Smooth muscle cell (in vitro differentiated cells): ENCODE measurements around the gene PRSS21. TPM values are rescaled to one million over a fixed set of nuclear protein-coding genes. Genes with fewer than 3 reads are reported as not detected.

ENCODE experiments used
- DNase-seq: peaks from one replicate; lab custom pipeline; 2025; ENCODE audit not compliant: unreplicated experiment; lab: John Stamatoyannopoulos, UW
- H2AFZ ChIP-seq: fragments of 200-600 bp; sonication (generic); 2 replicates; pipeline ENCODE4 v1.6.0; 2016; ENCODE audit warnings: antibody characterized with exemption, low read depth, mild to moderate bottlenecking
- H3F3A ChIP-seq: fragments of 200-600 bp; sonication (generic); 2 replicates; pipeline ENCODE4 v1.6.0; 2017; ENCODE audit warnings: antibody characterized with exemption, low read depth
- H3K27ac ChIP-seq: fragments of 200-600 bp; sonication (generic); 2 replicates; pipeline ENCODE4 v1.5.1; 2016; ENCODE audit warnings: low read depth, mild to moderate bottlenecking
- H3K27me3 ChIP-seq: fragments of 200-600 bp; sonication (generic); 2 replicates; pipeline ENCODE4 v1.6.1; 2016; ENCODE audit warnings: low read depth, mild to moderate bottlenecking
- H3K36me3 ChIP-seq: fragments of 200-600 bp; sonication (generic); 2 replicates; pipeline ENCODE4 v1.5.1; 2016; ENCODE audit warnings: low read depth
- H3K4me1 ChIP-seq: fragments of 200-600 bp; sonication (generic); 2 replicates; pipeline ENCODE4 v1.5.1; 2016; ENCODE audit warnings: low read depth
- H3K4me2 ChIP-seq: fragments of 200-600 bp; sonication (generic); 2 replicates; pipeline ENCODE4 v1.6.0; 2016; ENCODE audit warnings: mild to moderate bottlenecking
- H3K4me3 ChIP-seq: fragments of 200-600 bp; sonication (generic); 2 replicates; pipeline ENCODE4 v1.5.1; 2016; ENCODE audit warnings: mild to moderate bottlenecking
- H3K79me2 ChIP-seq: fragments of 200-600 bp; sonication (generic); 2 replicates; pipeline ENCODE4 v1.6.0; 2016; ENCODE audit warnings: low read depth, mild to moderate bottlenecking
- H3K9ac ChIP-seq: fragments of 200-600 bp; sonication (generic); 2 replicates; pipeline ENCODE4 v1.6.0; 2016; ENCODE audit warnings: low read depth
- H3K9me3 ChIP-seq: fragments of 200-600 bp; sonication (generic); replicated peaks from 2 replicates; pipeline ENCODE4 v1.5.1; 2016; ENCODE audit warnings: low read depth
- H4K20me1 ChIP-seq: fragments of 200-600 bp; sonication (generic); 2 replicates; pipeline ENCODE4 v1.6.0; 2016; ENCODE audit warnings: low read depth
- CTCF ChIP-seq: fragments of 200-600 bp; sonication (generic); IDR thresholded peaks from 2 replicates; pipeline ENCODE4 v1.5.1; 2017; ENCODE audit warnings: borderline replicate concordance, mild to moderate bottlenecking, antibody characterized with exemption; ENCODE audit not compliant: insufficient read depth, poor library complexity, severe bottlenecking
- WGBS: methylation state at CpG from one replicate; pipeline ENCODE4 v1.1.7; 2016; ENCODE audit warnings: low lambda C conversion rate; 5-methylcytosine and 5-hydroxymethylcytosine counted together
- polyA plus RNA-seq: library from polyadenylated mRNA; unstranded; fragments of >200 nt; fragmentation: Nextera tagmentation; extraction: Ambion mirVana; gene quantifications from 2 replicates; pipeline ENCODE4 v1.2.1, GENCODE V29; 2016
- total RNA-seq: library from RNA; depleted of rRNA; stranded (reverse); fragments of >200 nt; gene quantifications from 2 replicates; pipeline ENCODE4 v1.2.3, GENCODE V29; 2014

The PRSS21 gene
- total and polyA plus RNA-seq, 2 experiments from 2014 or later: not detected

GRCh38 chr16:2831203-2831602 is 14.2 kb downstream of the PRSS21 start:
- H3F3A ChIP-seq: no peaks in the 10 kb centered on the region
- WGBS: 86% methylated on average over 15 of the region's 15 CpGs
- no peak overlapping the region for H3K4me2 ChIP-seq
- H4K20me1 ChIP-seq: no peaks in the 10 kb centered on the region
- no peaks in the 10 kb centered on the region for H3K27me3 ChIP-seq
- no peak overlapping the region for H3K4me3 ChIP-seq
- H3K4me1 ChIP-seq: no peaks in the 10 kb centered on the region
- H3K27ac ChIP-seq: no peak overlapping the region
- no peak overlapping the region for H2AFZ ChIP-seq
- no peak for DNase-seq
- no peaks in the 10 kb centered on the region for H3K36me3 ChIP-seq
- H3K9ac ChIP-seq: no peak overlapping the region
- no peaks in the 10 kb centered on the region for H3K9me3 ChIP-seq
- H3K79me2 ChIP-seq: no peaks in the 10 kb centered on the region
- no peak for TF ChIP-seq CTCF

- WGBS: 71% methylated on average over 7 of the region's 7 CpGs
- Histone ChIP-seq H3K36me3 (no peaks in the 10 kb centered on the region), H3K4me2 (no peak overlapping the region), H3K79me2 (no peaks in the 10 kb centered on the region), H4K20me1 (no peaks in the 10 kb centered on the region), H3F3A (peaks cover 7% of the 10 kb centered on the region), H3K27me3 (no peaks in the 10 kb centered on the region), H3K4me1 (no peaks in the 10 kb centered on the region), H3K4me3 (no peak overlapping the region), H3K27ac (no peak overlapping the region), H2AFZ (no peak overlapping the region), H3K9me3 (no peaks in the 10 kb centered on the region), H3K9ac (no peak overlapping the region)
- no peak for TF ChIP-seq CTCF
- no peak for DNase-seq
These were observed 16.7 kb downstream of the PRSS21 start for GRCh38 chr16:2833776-2834175.

GRCh38 chr16:2834968-2835367 is 17.9 kb downstream of the PRSS21 start:
- Histone ChIP-seq H3K36me3 (no peaks in the 10 kb centered on the region), H3K4me1 (no peaks in the 10 kb centered on the region), H4K20me1 (no peaks in the 10 kb centered on the region), H3K9me3 (no peaks in the 10 kb centered on the region), H3K4me3 (no peak overlapping the region), H3K27me3 (no peaks in the 10 kb centered on the region), H2AFZ (no peak overlapping the region), H3F3A (peaks cover 7% of the 10 kb centered on the region), H3K4me2 (peak overlapping the region; percentile 69), H3K27ac (peak overlapping the region; percentile 44), H3K9ac (no peak overlapping the region), H3K79me2 (no peaks in the 10 kb centered on the region)
- TF ChIP-seq CTCF: no peak
- 100% methylated on average over 1 of the region's 3 CpGs for WGBS
- no peak for DNase-seq
